Naive B cell (primary cell): Measurements from ENCODE around the gene TMEM212. TPM values are rescaled to one million over a fixed set of nuclear protein-coding genes. Genes with fewer than 3 reads are reported as not detected.
A peak's percentile ranks its signal among the peaks of the same experiment; 100 is the strongest.

ENCODE experiments used
- ATAC-seq, 2 donors: fragments of 150-1000 bp; cut with Tn5 transposase; 2 replicates each; pipeline ENCODE4 v1.10.0; 2021; ENCODE audit warnings: low read depth in 2 of 2, mild to moderate bottlenecking in 2 of 2, moderate library complexity in 2 of 2
- DNase-seq: peaks from one replicate; pipeline ENCODE4 v3.0.0; 2022
- H3K27ac Mint-ChIP-seq, 6 donors: one replicate each; pipeline ENCODE4 v1.8.0; 2020 to 2022; ENCODE audit warnings: mild to moderate bottlenecking in 6 of 6, mixed read lengths in 6 of 6, moderate library complexity in 5 of 6, inconsistent platforms in 2 of 6
- H3K27me3 Mint-ChIP-seq, 3 donors: one replicate each; pipeline ENCODE4 v1.8.0; 2021 to 2022; ENCODE audit warnings: mixed read lengths in 3 of 3, mild to moderate bottlenecking in 1 of 3
- H3K36me3 Mint-ChIP-seq, 2 donors: one replicate each; pipeline ENCODE4 v1.8.0; 2020 to 2022; ENCODE audit warnings: mixed read lengths in 2 of 2, inconsistent platforms in 1 of 2, mild to moderate bottlenecking in 1 of 2
- H3K4me1 Mint-ChIP-seq, 3 donors: one replicate each; pipeline ENCODE4 v1.8.0; 2020 to 2022; ENCODE audit warnings: mixed read lengths in 3 of 3, inconsistent platforms in 1 of 3, mild to moderate bottlenecking in 1 of 3, moderate library complexity in 1 of 3
- H3K4me3 Mint-ChIP-seq, 8 donors: one replicate each; pipeline ENCODE4 v1.8.0; 2020 to 2022; ENCODE audit warnings: mild to moderate bottlenecking in 8 of 8, mixed read lengths in 8 of 8, moderate library complexity in 8 of 8, inconsistent platforms in 2 of 8
- H3K9me3 Mint-ChIP-seq, 7 donors: one replicate each; pipeline ENCODE4 v1.8.0; 2020 to 2022; ENCODE audit warnings: mixed read lengths in 7 of 7, mild to moderate bottlenecking in 5 of 7, inconsistent platforms in 2 of 7, moderate library complexity in 1 of 7
- polyA plus RNA-seq, 6 donors: library from polyadenylated mRNA; unstranded; fragments of 300-500 nt; fragmentation: Illumina TruSeq; gene quantifications; one replicate each; pipeline ENCODE4 v1.2.3, GENCODE V29; 2021; ENCODE audit warnings: low read depth in 6 of 6

The TMEM212 gene
- polyA plus RNA-seq, 6 donors from 2014 or later: not detected

GRCh38 chr3:171832989-171833388 is 10.2 kb upstream of the TMEM212 start:
- no peak for ATAC-seq
- Mint-ChIP-seq H3K36me3 (no peaks in the 10 kb centered on the region), H3K9me3 (peaks cover 0 to 1% (median 0%) of the 10 kb centered on the region in 7 donors), H3K27ac (no peak overlapping the region), H3K4me3 (no peak overlapping the region), H3K27me3 (peaks cover 0 to 5% (median 0%) of the 10 kb centered on the region in 3 donors), H3K4me1 (no peaks in the 10 kb centered on the region)
- no peak for DNase-seq

- Mint-ChIP-seq H3K9me3 (no peaks in the 10 kb centered on the region), H3K27ac (no peak overlapping the region), H3K4me1 (no peaks in the 10 kb centered on the region), H3K27me3 (peaks cover 0 to 5% (median 0%) of the 10 kb centered on the region in 3 donors), H3K4me3 (no peak overlapping the region), H3K36me3 (no peaks in the 10 kb centered on the region)
- DNase-seq: no peak
- ATAC-seq: no peak
Measured at GRCh38 chr3:171833789-171834460, 9.2 kb upstream of the TMEM212 start.

DNA sequence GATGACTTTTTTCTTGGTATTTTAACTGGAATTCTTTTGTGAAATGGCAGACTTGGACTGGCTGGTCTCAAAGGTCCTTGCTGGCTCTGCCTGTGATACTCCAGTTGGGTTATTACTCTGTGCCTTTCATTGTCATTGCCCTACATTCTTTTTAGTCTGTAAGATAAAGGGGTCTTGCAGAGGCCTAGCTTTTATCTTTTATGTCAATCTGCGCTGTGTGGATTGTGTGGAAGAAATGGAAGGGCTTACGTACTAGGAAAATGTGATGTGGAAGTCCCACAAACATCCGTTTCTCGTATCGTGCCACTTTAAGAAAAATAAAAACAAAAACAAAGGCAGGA is 8.7 kb upstream of the TMEM212 start:
- Mint-ChIP-seq H3K27ac (no peak overlapping the region), H3K4me3 (no peak overlapping the region), H3K4me1 (no peaks in the 10 kb centered on the region), H3K9me3 (no peaks in the 10 kb centered on the region), H3K36me3 (no peaks in the 10 kb centered on the region), H3K27me3 (peaks cover 0 to 5% (median 0%) of the 10 kb centered on the region in 3 donors)
- no peak for DNase-seq
- ATAC-seq: no peak

DNA sequence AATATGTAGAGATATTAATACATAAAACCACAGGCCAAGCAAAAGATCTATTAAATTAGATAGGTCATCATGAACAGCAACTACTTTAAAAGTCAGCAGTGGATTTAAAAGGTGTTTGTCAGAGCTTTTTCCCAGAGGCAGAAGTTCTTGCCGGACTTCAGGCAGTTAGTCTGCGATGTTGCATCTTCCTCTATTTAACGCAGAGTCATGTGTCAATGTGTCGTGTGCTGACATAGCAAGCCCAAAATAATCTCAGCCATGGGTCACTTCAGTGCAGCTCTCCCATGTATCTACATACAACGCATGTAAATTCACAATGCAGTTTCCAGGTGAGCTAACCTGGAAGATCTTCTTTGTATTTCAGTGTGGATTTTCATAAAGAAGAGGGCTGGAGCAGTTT is 8.0 kb upstream of the TMEM212 start:
- Mint-ChIP-seq H3K27ac (no peak overlapping the region), H3K4me1 (no peaks in the 10 kb centered on the region), H3K27me3 (peaks cover 0 to 5% (median 0%) of the 10 kb centered on the region in 3 donors), H3K4me3 (no peak overlapping the region), H3K36me3 (no peaks in the 10 kb centered on the region), H3K9me3 (peaks cover 0 to 1% (median 0%) of the 10 kb centered on the region in 7 donors)
- DNase-seq: no peak
- no peak for ATAC-seq

DNA sequence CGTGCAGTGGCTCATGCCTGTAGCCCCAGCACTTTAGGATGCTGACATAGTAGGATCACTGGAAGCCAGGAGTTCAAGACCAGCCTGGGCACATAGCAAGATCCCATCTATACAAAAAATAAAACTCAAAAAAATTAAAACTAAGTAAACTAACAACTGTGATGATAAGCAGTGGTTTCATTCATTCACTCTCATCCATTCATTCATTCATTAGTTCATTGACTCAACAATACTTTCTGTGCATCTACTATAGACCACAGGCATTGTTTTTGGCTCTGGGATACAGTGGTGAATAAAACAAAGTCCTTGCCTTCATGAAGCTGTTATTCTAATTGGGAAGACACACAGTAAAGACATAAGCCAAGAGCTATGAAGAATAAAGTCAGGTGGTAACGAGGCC is 7.5 kb upstream of the TMEM212 start:
- Mint-ChIP-seq H3K27me3 (peaks cover 0 to 5% (median under 1%) of the 10 kb centered on the region in 3 donors), H3K36me3 (no peaks in the 10 kb centered on the region), H3K4me1 (no peaks in the 10 kb centered on the region), H3K27ac (no peak overlapping the region), H3K4me3 (no peak overlapping the region), H3K9me3 (peaks cover 0 to 1% (median 0%) of the 10 kb centered on the region in 7 donors)
- ATAC-seq: no peak
- DNase-seq: no peak

- Mint-ChIP-seq H3K9me3 (peaks cover 0 to 1% (median 0%) of the 10 kb centered on the region in 7 donors), H3K27me3 (peaks cover 0 to 5% (median 5%) of the 10 kb centered on the region in 3 donors), H3K4me3 (no peak overlapping the region), H3K36me3 (no peaks in the 10 kb centered on the region), H3K4me1 (no peaks in the 10 kb centered on the region), H3K27ac (no peak overlapping the region)
- DNase-seq (no peak), ATAC-seq (no peak)
Measured at GRCh38 chr3:171836855-171837254, 6.3 kb upstream of the TMEM212 start.

- H3K4me3 Mint-ChIP-seq: no peak overlapping the region
- DNase-seq (no peak), ATAC-seq (no peak)
- H3K27me3 Mint-ChIP-seq: peaks cover 0 to 5% (median 5%) of the 10 kb centered on the region in 3 donors
- H3K4me1 Mint-ChIP-seq: no peaks in the 10 kb centered on the region
- peaks cover 0 to 1% (median 0%) of the 10 kb centered on the region in 7 donors for H3K9me3 Mint-ChIP-seq
- H3K27ac Mint-ChIP-seq: no peak overlapping the region
- H3K36me3 Mint-ChIP-seq: no peaks in the 10 kb centered on the region
Measured at GRCh38 chr3:171837698-171838097, 5.5 kb upstream of the TMEM212 start.

DNA sequence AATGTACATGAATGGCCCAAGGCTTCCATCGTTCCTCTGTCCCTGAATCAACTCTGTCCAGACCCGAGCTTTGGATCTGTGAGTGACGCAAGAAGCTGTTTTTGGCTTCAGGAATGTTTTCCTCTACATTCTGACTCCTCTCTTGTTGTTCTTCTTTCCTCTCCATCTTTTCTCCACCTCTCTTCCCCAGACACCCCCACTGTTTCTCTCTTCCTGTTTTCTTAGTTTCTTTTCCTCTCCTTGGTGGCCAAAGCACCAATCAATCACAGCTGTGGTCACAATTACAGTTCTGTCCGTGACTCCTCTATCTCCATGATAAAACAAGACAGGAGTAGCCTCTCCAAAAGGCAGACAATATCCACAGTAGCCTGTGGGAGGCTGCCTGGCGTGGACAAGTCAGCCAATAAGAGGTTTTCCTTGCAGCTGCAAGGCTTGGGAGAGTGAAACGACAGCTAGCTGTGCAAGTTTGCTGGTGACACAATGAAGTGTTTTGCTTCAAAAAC is 4.9 kb upstream of the TMEM212 start:
- peaks cover 0 to 5% (median 5%) of the 10 kb centered on the region in 3 donors for H3K27me3 Mint-ChIP-seq
- DNase-seq (no peak), ATAC-seq (no peak)
- H3K27ac Mint-ChIP-seq: no peak overlapping the region
- H3K36me3 Mint-ChIP-seq: no peaks in the 10 kb centered on the region
- peaks cover 0 to 1% (median 0%) of the 10 kb centered on the region in 7 donors for H3K9me3 Mint-ChIP-seq
- no peaks in the 10 kb centered on the region for H3K4me1 Mint-ChIP-seq
- no peak overlapping the region for H3K4me3 Mint-ChIP-seq

DNA sequence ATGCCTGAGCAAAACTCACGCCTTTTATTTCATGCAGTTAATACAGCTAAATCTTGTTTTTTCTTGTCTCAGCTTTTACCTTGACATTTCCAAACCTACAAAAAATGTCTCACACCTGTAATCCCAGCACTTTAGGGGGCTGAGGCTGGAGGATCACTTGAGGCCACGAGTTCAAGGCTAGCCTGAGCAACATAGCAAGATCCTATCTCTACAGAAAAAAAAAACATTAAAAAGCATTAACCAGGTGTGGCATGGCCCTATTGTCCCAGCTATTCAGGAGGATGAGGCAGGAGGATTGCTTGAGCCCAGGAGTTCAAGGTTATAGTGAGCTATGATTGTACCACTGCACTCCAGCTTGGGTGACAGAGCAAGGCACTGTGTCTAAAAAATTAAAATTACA is 3.9 kb upstream of the TMEM212 start:
- Mint-ChIP-seq H3K9me3 (peaks cover 0 to 1% (median 0%) of the 10 kb centered on the region in 7 donors), H3K4me1 (no peaks in the 10 kb centered on the region), H3K36me3 (no peaks in the 10 kb centered on the region), H3K27me3 (peaks cover 0 to 5% (median 5%) of the 10 kb centered on the region in 3 donors), H3K27ac (no peak overlapping the region), H3K4me3 (no peak overlapping the region)
- ATAC-seq: no peak
- no peak for DNase-seq

DNA sequence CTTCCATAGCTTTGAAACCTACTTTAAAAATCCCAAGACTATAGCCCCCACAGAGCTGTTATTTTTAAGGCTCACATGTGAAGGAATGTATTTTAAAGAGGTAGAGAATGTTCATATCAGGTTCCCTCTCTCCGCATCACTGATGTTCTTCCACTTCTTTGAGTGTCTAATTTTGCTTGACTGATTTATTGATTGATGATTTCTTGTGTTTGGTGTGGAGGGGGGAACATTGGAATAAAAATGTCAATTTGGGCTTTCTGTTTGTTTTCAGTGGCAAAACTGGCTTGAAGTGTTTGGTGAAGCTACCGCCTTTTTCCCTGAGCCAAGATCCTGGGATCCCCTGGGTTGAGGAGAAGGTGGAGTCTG is 2.7 kb upstream of the TMEM212 start:
- ATAC-seq (no peak), DNase-seq (no peak)
- H3K27me3 Mint-ChIP-seq: peaks cover 0 to 5% (median 5%) of the 10 kb centered on the region in 3 donors
- H3K27ac Mint-ChIP-seq: no peak overlapping the region
- H3K36me3 Mint-ChIP-seq: no peaks in the 10 kb centered on the region
- H3K4me1 Mint-ChIP-seq: no peaks in the 10 kb centered on the region
- no peak overlapping the region for H3K4me3 Mint-ChIP-seq
- H3K9me3 Mint-ChIP-seq: peaks cover 0 to 1% (median 0%) of the 10 kb centered on the region in 7 donors

DNA sequence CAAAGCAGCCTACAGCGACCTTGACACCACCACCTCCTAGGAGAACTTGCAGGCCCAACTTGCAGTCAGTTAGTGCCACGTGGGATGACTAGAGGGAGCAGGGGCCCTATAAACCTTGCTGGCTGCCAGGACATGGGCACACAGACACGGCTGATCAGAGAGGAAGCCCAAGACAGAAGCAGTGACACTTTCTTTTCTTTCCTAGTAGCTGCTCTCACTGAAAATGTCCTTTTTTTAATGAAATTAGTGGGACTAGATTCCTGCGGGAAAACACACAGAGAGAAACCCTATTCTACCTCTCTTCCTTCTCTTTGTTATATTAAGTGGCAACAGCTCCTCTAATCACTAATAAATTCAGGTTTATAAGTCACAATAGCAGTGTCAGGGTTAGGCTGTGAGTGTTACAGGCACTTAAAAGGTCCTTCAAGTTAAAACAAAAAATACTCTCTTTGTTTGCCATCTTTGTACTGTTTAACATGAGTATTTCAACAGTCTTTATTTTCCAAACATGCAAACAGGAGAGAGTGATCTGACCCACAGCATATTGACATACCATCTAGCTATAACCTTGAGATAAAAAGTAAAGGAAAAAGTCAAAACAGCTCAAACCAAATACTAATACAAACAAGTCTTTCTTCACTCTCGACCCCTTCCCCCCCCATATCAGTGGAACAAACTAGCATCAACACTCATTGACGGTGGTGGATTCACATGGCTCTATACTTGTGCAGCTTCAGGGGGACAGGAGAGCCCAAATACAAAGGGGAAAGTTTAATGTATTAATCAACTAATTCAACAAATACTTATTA is 2.1 kb upstream of the TMEM212 start:
- no peak for ATAC-seq
- H3K4me3 Mint-ChIP-seq: peak overlapping the region in 2 of 8 donors; percentile 21 to 53
- no peak for DNase-seq

DNA sequence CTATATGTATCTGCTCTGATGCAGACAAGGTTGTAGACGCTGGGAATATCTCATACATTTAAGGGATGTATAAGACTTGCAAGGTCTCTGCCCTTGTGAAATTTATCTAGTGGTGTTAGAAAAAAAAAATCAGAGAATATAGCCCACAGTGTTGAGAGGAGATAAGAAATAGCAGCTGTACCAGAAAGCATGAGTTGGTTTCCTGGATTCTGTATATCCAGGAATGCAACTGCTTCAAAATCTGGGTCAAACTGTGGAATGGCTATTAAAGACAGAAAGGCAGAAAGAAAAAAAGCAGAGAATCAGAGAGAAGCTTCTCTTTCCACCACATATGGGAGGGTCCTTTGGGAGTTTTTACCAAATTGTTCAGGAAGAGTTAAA is 1.5 kb upstream of the TMEM212 start:
- Mint-ChIP-seq H3K4me1 (no peaks in the 10 kb centered on the region), H3K9me3 (peaks cover 0 to 4% (median 0%) of the 10 kb centered on the region in 7 donors), H3K36me3 (no peaks in the 10 kb centered on the region), H3K27me3 (peaks cover 0 to 5% (median 4%) of the 10 kb centered on the region in 3 donors), H3K27ac (no peak overlapping the region), H3K4me3 (no peak overlapping the region)
- DNase-seq (no peak), ATAC-seq (no peak)

More for the DNA sequence above, 2.1 kb upstream of the TMEM212 start:
- Mint-ChIP-seq H3K4me1 (no peaks in the 10 kb centered on the region), H3K36me3 (no peaks in the 10 kb centered on the region), H3K27ac (no peak overlapping the region), H3K27me3 (peaks cover 0 to 5% (median 2%) of the 10 kb centered on the region in 3 donors), H3K9me3 (peaks cover 0 to 2% (median 0%) of the 10 kb centered on the region in 7 donors)

DNA sequence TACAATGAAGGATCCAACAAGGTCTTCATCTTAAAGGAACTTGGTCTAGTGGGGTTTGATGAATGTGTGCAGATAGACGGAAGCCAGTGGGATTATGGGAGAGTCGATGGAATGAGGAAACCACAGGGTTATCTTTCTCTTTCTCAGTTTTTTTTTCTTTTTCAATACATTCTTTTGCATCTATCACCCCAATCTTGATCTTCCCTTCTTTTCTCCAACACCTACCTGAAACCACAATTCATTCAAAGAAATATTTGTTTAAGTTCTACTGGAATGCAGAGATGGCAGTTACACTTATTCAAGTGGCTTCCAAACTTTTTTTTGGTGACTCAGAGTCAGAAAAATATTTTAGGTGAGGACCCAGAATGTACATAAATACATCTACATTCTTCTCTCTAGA is 1.7 kb downstream of the TMEM212 start:
- Mint-ChIP-seq H3K27me3 (peaks cover 0 to 12% (median 4%) of the 10 kb centered on the region in 3 donors), H3K36me3 (no peaks in the 10 kb centered on the region), H3K9me3 (peaks cover 0 to 9% (median 0%) of the 10 kb centered on the region in 7 donors), H3K4me3 (no peak overlapping the region), H3K4me1 (no peaks in the 10 kb centered on the region), H3K27ac (no peak overlapping the region)
- DNase-seq (no peak), ATAC-seq (no peak)
